CD8-positive, alpha-beta memory T cell (primary cell): ENCODE results near the gene EID3. TPM values are rescaled to one million over a fixed set of nuclear protein-coding genes. Genes with fewer than 3 reads are reported as not detected.

Source experiments
- CTCF ChIA-PET: fragments of 350-600 bp; sonication (Branson Sonifier 250); formaldehyde crosslinking; loops from one replicate; lab custom pipeline; 2021; ENCODE audit warnings: antibody characterized with exemption; lab: Charles Lee
- POLR2A ChIA-PET: fragments of 350-600 bp; sonication (Branson Sonifier 250); formaldehyde crosslinking; loops from one replicate; lab custom pipeline; 2021; ENCODE audit warnings: antibody characterized with exemption; lab: Charles Lee
- DNase-seq, 5 donors: peaks; one replicate each; pipeline versions ENCODE4 v3.0.0 to v3.0.0-alpha.2; 2020 to 2022; ENCODE audit warnings: mixed read lengths in 1 of 5
- H3K27ac ChIP-seq: one replicate; pipeline ENCODE4 v1.7.0; 2013; ENCODE audit warnings: low read depth, mild to moderate bottlenecking, low read length, moderate library complexity
- H3K27me3 ChIP-seq: 2 replicates; pipeline ENCODE4 v1.7.0; 2013; ENCODE audit warnings: low read length, mild to moderate bottlenecking; ENCODE audit not compliant: insufficient read depth, poor library complexity, severe bottlenecking
- H3K36me3 ChIP-seq: 2 replicates; pipeline ENCODE4 v1.7.0; 2013; ENCODE audit warnings: mild to moderate bottlenecking, low read length, moderate library complexity; ENCODE audit not compliant: insufficient read depth
- H3K4me1 ChIP-seq: 2 replicates; pipeline ENCODE4 v1.7.0; 2013; ENCODE audit warnings: mild to moderate bottlenecking, low read length, moderate library complexity; ENCODE audit not compliant: insufficient read depth
- H3K4me3 ChIP-seq: 2 replicates; pipeline ENCODE4 v1.7.0; 2013; ENCODE audit warnings: mild to moderate bottlenecking, low read length
- H3K9me3 ChIP-seq: 2 replicates; pipeline ENCODE4 v1.7.0; 2013; ENCODE audit warnings: mild to moderate bottlenecking, low read length
- H3K27ac Mint-ChIP-seq, 8 donors: one replicate each; pipeline ENCODE4 v1.8.0; 2020 to 2021; ENCODE audit warnings: mixed read lengths in 8 of 8, mild to moderate bottlenecking in 6 of 8, inconsistent platforms in 3 of 8, moderate library complexity in 3 of 8
- H3K27me3 Mint-ChIP-seq, 2 donors: one replicate each; pipeline ENCODE4 v1.8.0; 2020 to 2021; ENCODE audit warnings: mixed read lengths in 2 of 2, mild to moderate bottlenecking in 1 of 2, moderate library complexity in 1 of 2
- H3K36me3 Mint-ChIP-seq, 3 donors: one replicate each; pipeline ENCODE4 v1.8.0; 2020 to 2021; ENCODE audit warnings: mixed read lengths in 3 of 3, inconsistent platforms in 1 of 3, mild to moderate bottlenecking in 1 of 3
- H3K4me1 Mint-ChIP-seq, 3 donors: one replicate each; pipeline ENCODE4 v1.8.0; 2020 to 2021; ENCODE audit warnings: mixed read lengths in 3 of 3, inconsistent platforms in 1 of 3, mild to moderate bottlenecking in 1 of 3
- H3K4me3 Mint-ChIP-seq, 7 donors: one replicate each; pipeline ENCODE4 v1.8.0; 2020 to 2021; ENCODE audit warnings: mixed read lengths in 7 of 7, mild to moderate bottlenecking in 6 of 7, moderate library complexity in 4 of 7, inconsistent platforms in 2 of 7
- H3K9me3 Mint-ChIP-seq, 5 donors: one replicate each; pipeline ENCODE4 v1.8.0; 2020 to 2022; ENCODE audit warnings: mixed read lengths in 5 of 5, mild to moderate bottlenecking in 3 of 5, moderate library complexity in 2 of 5, inconsistent platforms in 1 of 5
- polyA plus RNA-seq: library from polyadenylated mRNA; unstranded; fragments of 300-500 nt; fragmentation: Illumina TruSeq; gene quantifications from one replicate; pipeline ENCODE4 v1.2.3, GENCODE V29; 2021
- total RNA-seq, 2 experiments: library from RNA; stranded (reverse); gene quantifications; one replicate each; pipeline ENCODE4 v1.2.3, GENCODE V29; 2021

Gene EID3
- total and polyA plus RNA-seq, 3 experiments from 2014 or later, result 7.7 to 13.5 (median 8.3) TPM

- no peak overlapping the region for H3K27ac Mint-ChIP-seq
- H3K4me1 Mint-ChIP-seq, result peaks cover 5 to 10% (median 8%) of the 10 kb centered on the region in 3 donors
- H3K27me3 ChIP-seq, result no peaks in the 10 kb centered on the region
- POLR2A ChIA-PET, result no interaction called here
- no peak overlapping the region for H3K27ac ChIP-seq
- H3K4me1 ChIP-seq, result no peaks in the 10 kb centered on the region
- H3K27me3 Mint-ChIP-seq, result no peaks in the 10 kb centered on the region
- H3K36me3 ChIP-seq, result no peaks in the 10 kb centered on the region
- no peak overlapping the region for H3K4me3 ChIP-seq
- no peak for DNase-seq
- H3K36me3 Mint-ChIP-seq, result no peaks in the 10 kb centered on the region
- CTCF ChIA-PET, result no interaction called here
- no peaks in the 10 kb centered on the region for H3K9me3 ChIP-seq
- no peaks in the 10 kb centered on the region for H3K9me3 Mint-ChIP-seq
- H3K4me3 Mint-ChIP-seq, result no peak overlapping the region
Measured at GRCh38 chr12:104273503-104273902, 30.0 kb upstream of the EID3 start.

GRCh38 chr12:104274811-104275210 lies 28.7 kb upstream of the EID3 start:
- no peak for DNase-seq
- no peak overlapping the region for H3K4me3 ChIP-seq
- peaks cover 5 to 10% (median 8%) of the 10 kb centered on the region in 3 donors for H3K4me1 Mint-ChIP-seq
- no peaks in the 10 kb centered on the region for H3K36me3 ChIP-seq
- H3K36me3 Mint-ChIP-seq, result no peaks in the 10 kb centered on the region
- ChIA-PET POLR2A (no interaction called here), CTCF (interaction anchor here (1.0 kb wide), 1 partner anchor 11 kb away, joined by 3 read pairs; no protein-coding TSS in a partner anchor)
- H3K27ac ChIP-seq, result no peak overlapping the region
- H3K27me3 Mint-ChIP-seq, result peaks cover 0 to 4% of the 10 kb centered on the region in 2 donors
- H3K9me3 ChIP-seq, result no peaks in the 10 kb centered on the region
- no peak overlapping the region for H3K27ac Mint-ChIP-seq
- H3K27me3 ChIP-seq, result no peaks in the 10 kb centered on the region
- H3K4me1 ChIP-seq, result no peaks in the 10 kb centered on the region
- H3K9me3 Mint-ChIP-seq, result no peaks in the 10 kb centered on the region
- H3K4me3 Mint-ChIP-seq, result no peak overlapping the region

GRCh38 chr12:104275689-104276088 lies 27.9 kb upstream of the EID3 start:
- Histone ChIP-seq H3K27me3 (no peaks in the 10 kb centered on the region), H3K27ac (no peak overlapping the region), H3K4me1 (no peaks in the 10 kb centered on the region), H3K36me3 (no peaks in the 10 kb centered on the region), H3K9me3 (no peaks in the 10 kb centered on the region), H3K4me3 (no peak overlapping the region)
- Mint-ChIP-seq H3K4me3 (peak overlapping the region in 5 of 7 donors; percentile 0 to 74 (median 30)), H3K27ac (peak overlapping the region in 1 of 8 donors; percentile 56), H3K9me3 (no peaks in the 10 kb centered on the region), H3K27me3 (peaks cover 0 to 12% of the 10 kb centered on the region in 2 donors), H3K4me1 (peaks cover 5 to 10% (median 8%) of the 10 kb centered on the region in 3 donors), H3K36me3 (peaks cover 0 to 1% (median 0%) of the 10 kb centered on the region in 3 donors)
- no peak for DNase-seq
- ChIA-PET POLR2A (no interaction called here), CTCF (interaction anchor here (1.0 to 1.5 kb wide), 2 partner anchors 11 to 106 kb away, joined by 3 read pairs; no protein-coding TSS in a partner anchor)

GRCh38 chr12:104276273-104277131 lies 27.0 kb upstream of the EID3 start:
- Mint-ChIP-seq H3K27ac (peak overlapping the region in 5 of 8 donors; percentile 14 to 56 (median 30)), H3K4me1 (peaks cover 5 to 10% (median 8%) of the 10 kb centered on the region in 3 donors), H3K27me3 (peaks cover 0 to 16% of the 10 kb centered on the region in 2 donors), H3K36me3 (peaks cover 0 to 1% (median 0%) of the 10 kb centered on the region in 3 donors), H3K9me3 (no peaks in the 10 kb centered on the region), H3K4me3 (peak overlapping the region in 5 of 7 donors; percentile 25 to 74 (median 31))
- H3K4me1 ChIP-seq, result no peaks in the 10 kb centered on the region
- no peak overlapping the region for H3K27ac ChIP-seq
- H3K27me3 ChIP-seq, result no peaks in the 10 kb centered on the region
- no peak for DNase-seq
- no peaks in the 10 kb centered on the region for H3K9me3 ChIP-seq
- H3K4me3 ChIP-seq, result no peak overlapping the region
- ChIA-PET CTCF (interaction anchor here (0.8 to 1.5 kb wide), 3 partner anchors 10 to 105 kb away, joined by 3 read pairs; no protein-coding TSS in a partner anchor), POLR2A (no interaction called here)
- H3K36me3 ChIP-seq, result no peaks in the 10 kb centered on the region

- H3K9me3 ChIP-seq, result no peaks in the 10 kb centered on the region
- H3K36me3 Mint-ChIP-seq, result peaks cover 0 to 1% (median 0%) of the 10 kb centered on the region in 3 donors
- no peak overlapping the region for H3K27ac Mint-ChIP-seq
- H3K4me1 ChIP-seq, result no peaks in the 10 kb centered on the region
- no peaks in the 10 kb centered on the region for H3K9me3 Mint-ChIP-seq
- DNase-seq, result no peak
- no peaks in the 10 kb centered on the region for H3K36me3 ChIP-seq
- no peaks in the 10 kb centered on the region for H3K27me3 ChIP-seq
- ChIA-PET CTCF (interaction anchor here (1.2 kb wide), 1 partner anchor 9 kb away, joined by 4 read pairs; no protein-coding TSS in a partner anchor), POLR2A (interaction anchor here (0.7 kb wide), 1 partner anchor 232 kb away, joined by 3 read pairs; no protein-coding TSS in a partner anchor)
- peaks cover 5 to 10% (median 8%) of the 10 kb centered on the region in 3 donors for H3K4me1 Mint-ChIP-seq
- no peak overlapping the region for H3K27ac ChIP-seq
- H3K4me3 Mint-ChIP-seq, result no peak overlapping the region
- peaks cover 4 to 22% of the 10 kb centered on the region in 2 donors for H3K27me3 Mint-ChIP-seq
- no peak overlapping the region for H3K4me3 ChIP-seq
Measured at GRCh38 chr12:104279164-104279563, 24.4 kb upstream of the EID3 start.

GRCh38 chr12:104280111-104280510 lies 23.4 kb upstream of the EID3 start:
- Histone ChIP-seq H3K4me3 (no peak overlapping the region), H3K27me3 (no peaks in the 10 kb centered on the region), H3K27ac (no peak overlapping the region), H3K9me3 (no peaks in the 10 kb centered on the region), H3K36me3 (no peaks in the 10 kb centered on the region), H3K4me1 (no peaks in the 10 kb centered on the region)
- Mint-ChIP-seq H3K36me3 (peaks cover 0 to 1% (median 0%) of the 10 kb centered on the region in 3 donors), H3K4me1 (peaks cover 5 to 10% (median 8%) of the 10 kb centered on the region in 3 donors), H3K27ac (no peak overlapping the region), H3K27me3 (peaks cover 4 to 22% of the 10 kb centered on the region in 2 donors), H3K4me3 (no peak overlapping the region), H3K9me3 (no peaks in the 10 kb centered on the region)
- POLR2A ChIA-PET, result interaction anchor here (0.6 kb wide), 1 partner anchor 34 kb away, joined by 6 read pairs; no protein-coding TSS in a partner anchor
- CTCF ChIA-PET, result interaction anchor here (1.2 kb wide), 1 partner anchor 8 kb away, joined by 4 read pairs; no protein-coding TSS in a partner anchor
- DNase-seq, result no peak

GRCh38 chr12:104280717-104281458 lies 22.7 kb upstream of the EID3 start:
- CTCF ChIA-PET, result no interaction called here
- H3K36me3 Mint-ChIP-seq, result peaks cover 0 to 1% (median 0%) of the 10 kb centered on the region in 3 donors
- no peak overlapping the region for H3K4me3 Mint-ChIP-seq

More at GRCh38 chr12:104280717-104281458, 22.7 kb upstream of the EID3 start:
- Histone ChIP-seq H3K27ac (no peak overlapping the region), H3K27me3 (no peaks in the 10 kb centered on the region), H3K36me3 (no peaks in the 10 kb centered on the region), H3K4me1 (peaks cover under 1% of the 10 kb centered on the region), H3K4me3 (no peak overlapping the region), H3K9me3 (no peaks in the 10 kb centered on the region)
- Mint-ChIP-seq H3K27ac (peak overlapping the region in 1 of 8 donors; percentile 60), H3K4me1 (peaks cover 7 to 12% (median 10%) of the 10 kb centered on the region in 3 donors), H3K27me3 (peaks cover 4 to 22% of the 10 kb centered on the region in 2 donors), H3K9me3 (no peaks in the 10 kb centered on the region)
- POLR2A ChIA-PET, result no interaction called here
- DNase-seq, result no peak
